Lower leg skin (tissue), 4 donors: ENCODE data around the gene CHST12. TPM values are rescaled to one million over a fixed set of nuclear protein-coding genes. Genes with fewer than 3 reads are reported as not detected.

Experiments
- DNase-seq, 2 donors: peaks; one replicate each; pipeline ENCODE4 v3.0.0-alpha.2; 2019; ENCODE audit warnings: low spot score in 2 of 2
- H3K4me3 ChIP-seq: fragments of 200-600 bp; sonication (generic); 2 replicates; pipeline ENCODE4 v1.5.1; 2017; ENCODE audit warnings: mild to moderate bottlenecking, low read depth; ENCODE audit not compliant: poor library complexity, severe bottlenecking
- POLR2A ChIP-seq, 2 donors: fragments of 450-650 bp; IDR thresholded peaks; one replicate each; pipeline ENCODE4 v1.6.1; 2016 to 2017; ENCODE audit warnings: antibody characterized with exemption in 2 of 2, mild to moderate bottlenecking in 1 of 2, moderate library complexity in 1 of 2
- WGBS, 2 donors: methylation state at CpG; one replicate each; pipeline ENCODE4 v1.1.5; 2018; 5-methylcytosine and 5-hydroxymethylcytosine counted together
- intact Hi-C: fragments of 100-400 bp; cut with DNase I; formaldehyde crosslinking; loops from one replicate; pipeline ENCODE4 v1.15.0; 2023; ENCODE audit warnings: low total_unique reads
- total RNA-seq, 4 donors: library from RNA; depleted of rRNA; stranded (reverse); fragments of >200 nt; gene quantifications; one replicate each; pipeline ENCODE4 v1.1.0, GENCODE V29; 2016
- TF ChIP-seq, protein P1 (sequence below), 3 donors: fragments of 450-650 bp; IDR thresholded peaks; one replicate each; pipeline ENCODE4 v1.5.1; 2016; ENCODE audit warnings: antibody characterized with exemption in 3 of 3, mild to moderate bottlenecking in 3 of 3, moderate library complexity in 2 of 3

Gene CHST12
- total RNA-seq, 4 donors from 2014 or later, result 23.7 to 34.3 (median 26.8) TPM

DNA sequence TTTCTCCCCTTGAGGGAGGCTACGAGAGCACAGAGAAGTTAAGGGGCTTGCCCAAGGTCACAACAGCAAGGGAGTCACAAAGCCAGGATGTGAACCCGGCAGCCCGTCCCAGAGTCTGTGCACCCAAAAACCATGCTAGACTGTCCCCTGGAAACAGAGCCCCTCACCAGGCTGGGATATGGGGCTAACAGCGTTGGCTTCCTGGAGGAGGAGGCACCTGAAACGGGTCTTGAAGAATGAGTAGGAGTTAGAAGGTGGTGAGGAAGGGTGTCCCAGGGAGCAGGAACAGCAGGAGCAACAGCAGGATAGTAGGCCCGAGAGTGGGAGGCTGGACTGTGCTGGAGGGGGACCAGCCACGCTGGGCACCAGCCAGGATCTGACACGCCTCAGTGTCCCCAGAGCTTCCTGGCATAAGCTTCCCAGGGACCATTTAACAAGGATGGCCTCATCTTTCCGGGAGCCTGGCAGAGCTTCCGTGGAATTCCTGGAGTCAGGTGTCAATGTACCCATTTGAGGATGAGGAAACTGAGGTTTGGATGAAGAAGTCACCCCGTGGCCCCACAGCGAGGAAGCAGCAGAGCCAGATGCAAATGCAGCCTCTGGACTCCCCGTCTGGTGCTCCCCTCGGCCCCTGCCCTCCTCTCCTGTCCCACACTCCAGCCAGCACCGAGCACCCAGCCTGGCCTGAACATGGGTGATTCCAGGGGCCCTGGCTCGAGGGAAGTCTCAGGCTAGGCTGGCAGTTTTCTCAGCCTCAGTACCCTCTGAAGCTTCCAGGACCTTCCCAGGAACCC lies 76.1 kb downstream of the CHST12 start:
- no peak for DNase-seq
- TF ChIP-seq, protein P1, sequence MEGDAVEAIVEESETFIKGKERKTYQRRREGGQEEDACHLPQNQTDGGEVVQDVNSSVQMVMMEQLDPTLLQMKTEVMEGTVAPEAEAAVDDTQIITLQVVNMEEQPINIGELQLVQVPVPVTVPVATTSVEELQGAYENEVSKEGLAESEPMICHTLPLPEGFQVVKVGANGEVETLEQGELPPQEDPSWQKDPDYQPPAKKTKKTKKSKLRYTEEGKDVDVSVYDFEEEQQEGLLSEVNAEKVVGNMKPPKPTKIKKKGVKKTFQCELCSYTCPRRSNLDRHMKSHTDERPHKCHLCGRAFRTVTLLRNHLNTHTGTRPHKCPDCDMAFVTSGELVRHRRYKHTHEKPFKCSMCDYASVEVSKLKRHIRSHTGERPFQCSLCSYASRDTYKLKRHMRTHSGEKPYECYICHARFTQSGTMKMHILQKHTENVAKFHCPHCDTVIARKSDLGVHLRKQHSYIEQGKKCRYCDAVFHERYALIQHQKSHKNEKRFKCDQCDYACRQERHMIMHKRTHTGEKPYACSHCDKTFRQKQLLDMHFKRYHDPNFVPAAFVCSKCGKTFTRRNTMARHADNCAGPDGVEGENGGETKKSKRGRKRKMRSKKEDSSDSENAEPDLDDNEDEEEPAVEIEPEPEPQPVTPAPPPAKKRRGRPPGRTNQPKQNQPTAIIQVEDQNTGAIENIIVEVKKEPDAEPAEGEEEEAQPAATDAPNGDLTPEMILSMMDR (IDR thresholded peaks at IDR 0.05), result no peak
- no peak for TF ChIP-seq POLR2A (IDR thresholded peaks at IDR 0.05)
- 72 to 75% methylated on average over 16 of the region's 16 CpGs for WGBS, 2 donors
- intact Hi-C loops, result loop anchor here (10.0 kb wide), 1 partner anchor 905 kb away; the partner anchor contains the start of gene PSMG3
- H3K4me3 ChIP-seq, result no peak overlapping the region

DNA sequence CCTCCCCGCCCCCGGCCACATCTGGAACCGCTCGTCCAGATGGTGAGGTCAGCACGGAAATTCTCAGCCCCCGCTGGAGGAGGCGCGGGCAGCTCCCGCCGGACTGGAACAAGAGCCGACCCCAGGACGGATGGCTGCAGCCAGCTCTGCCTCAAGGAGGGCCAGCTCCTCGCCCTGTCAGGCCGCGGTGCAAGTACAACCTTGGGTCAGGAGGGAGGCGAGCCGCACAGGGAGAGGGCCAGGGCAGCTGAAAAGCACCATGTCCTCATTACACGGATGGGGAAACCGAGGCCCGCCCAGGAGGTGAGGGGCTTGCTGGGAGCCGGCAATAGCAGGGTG lies 76.6 kb downstream of the CHST12 start:
- WGBS, 2 donors, result 69 to 83% methylated on average over 16 to 18 of the region's 21 CpGs
- no peak for DNase-seq
- intact Hi-C loops, result no loop called here
- TF ChIP-seq POLR2A (IDR thresholded peaks at IDR 0.05), result no peak
- TF ChIP-seq, protein P1 (IDR thresholded peaks at IDR 0.05), result no peak
- no peak overlapping the region for H3K4me3 ChIP-seq

DNA sequence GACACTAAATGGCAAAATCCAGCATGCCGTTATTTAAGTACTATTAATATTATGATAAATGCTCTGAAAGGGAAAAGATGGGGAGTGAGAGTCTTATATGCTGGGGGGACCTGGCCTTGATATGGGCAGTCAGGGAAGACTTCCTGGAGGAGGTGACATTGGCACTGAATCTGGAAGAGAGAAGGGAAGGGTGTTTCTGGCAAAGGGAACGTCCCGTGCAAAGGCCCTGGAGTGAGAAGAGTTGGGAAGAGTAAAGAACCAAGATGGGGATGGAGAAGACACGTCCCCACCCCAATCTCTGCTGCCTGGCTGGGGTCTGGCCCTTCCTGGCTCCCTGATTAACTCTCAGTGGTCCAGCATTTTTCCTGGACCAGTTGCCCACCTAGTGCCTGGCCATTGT lies 77.8 kb downstream of the CHST12 start:
- 79 to 83% methylated on average over 4 of the region's 4 CpGs for WGBS, 2 donors
- intact Hi-C loops, result no loop called here
- no peak for DNase-seq

DNA sequence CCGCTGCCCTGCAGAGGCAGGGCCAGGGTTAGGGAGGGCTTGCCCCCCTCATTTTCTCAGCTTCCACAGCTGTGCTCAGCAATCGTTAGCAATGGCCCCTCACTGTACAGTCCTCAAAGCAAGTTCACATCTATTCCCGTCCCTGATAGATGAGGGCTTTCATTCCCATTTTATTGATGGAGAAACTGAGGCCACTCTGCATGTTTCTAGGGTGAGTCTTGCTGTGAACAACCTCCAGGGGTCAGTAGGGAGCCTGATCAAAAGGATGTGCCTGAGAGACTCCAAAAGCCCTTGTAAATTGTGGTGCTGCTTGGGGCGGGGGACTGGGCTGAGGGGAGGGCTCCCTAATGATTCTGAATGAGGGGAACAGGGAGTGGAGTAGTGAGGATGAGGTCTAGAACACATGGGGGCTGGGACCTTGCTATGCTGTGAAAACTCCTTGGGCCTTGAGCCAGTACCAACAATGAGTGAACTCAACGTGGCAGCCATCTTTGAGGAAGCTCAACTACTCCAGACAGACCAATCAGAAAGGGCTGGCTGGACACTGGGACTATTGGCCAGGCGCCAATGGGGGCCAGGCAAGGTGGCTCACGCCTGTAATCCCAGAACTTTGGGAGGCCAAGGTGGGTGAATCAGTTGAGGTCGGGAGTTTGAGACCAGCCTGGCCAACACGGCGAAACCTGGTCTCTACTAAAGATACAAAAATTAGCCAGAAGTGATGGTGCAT lies 79.5 kb downstream of the CHST12 start:
- TF ChIP-seq, protein P1 (IDR thresholded peaks at IDR 0.05), result no peak
- TF ChIP-seq POLR2A (IDR thresholded peaks at IDR 0.05), result no peak
- no peak overlapping the region for H3K4me3 ChIP-seq
- intact Hi-C loops, result no loop called here
- DNase-seq, result no peak
- WGBS, 2 donors, result 78 to 85% methylated on average over 10 of the region's 10 CpGs

More for the DNA sequence above, 77.8 kb downstream of the CHST12 start:
- no peak overlapping the region for H3K4me3 ChIP-seq
- TF ChIP-seq, protein P1 (IDR thresholded peaks at IDR 0.05), result no peak
- TF ChIP-seq POLR2A (IDR thresholded peaks at IDR 0.05), result no peak

DNA sequence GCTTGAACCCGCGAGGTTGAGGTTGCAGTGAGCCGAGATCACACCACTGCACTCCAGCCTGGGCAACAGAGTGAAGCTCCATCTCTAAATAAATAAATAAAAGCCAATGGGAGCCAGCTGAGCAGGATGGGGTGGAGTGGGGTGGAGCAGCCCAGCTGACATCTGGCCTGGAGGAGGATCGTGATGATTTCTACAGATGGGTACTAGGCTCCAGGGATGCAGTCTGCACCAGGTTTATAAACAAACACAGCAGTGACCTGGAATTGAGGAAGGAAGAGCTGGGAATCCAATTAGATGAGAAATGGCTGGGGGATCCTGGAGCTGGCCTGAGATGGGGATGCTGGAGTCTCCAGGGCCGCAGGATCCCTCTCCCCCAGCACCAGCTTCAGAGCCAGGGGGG lies 80.1 kb downstream of the CHST12 start:
- no peak for DNase-seq
- H3K4me3 ChIP-seq, result no peak overlapping the region
- 55 to 57% methylated on average over 5 of the region's 5 CpGs for WGBS, 2 donors
- intact Hi-C loops, result no loop called here
- no peak for TF ChIP-seq POLR2A (IDR thresholded peaks at IDR 0.05)
- TF ChIP-seq, protein P1 (IDR thresholded peaks at IDR 0.05), result no peak
